ENCODE data around the gene PLK1.

DNA sequence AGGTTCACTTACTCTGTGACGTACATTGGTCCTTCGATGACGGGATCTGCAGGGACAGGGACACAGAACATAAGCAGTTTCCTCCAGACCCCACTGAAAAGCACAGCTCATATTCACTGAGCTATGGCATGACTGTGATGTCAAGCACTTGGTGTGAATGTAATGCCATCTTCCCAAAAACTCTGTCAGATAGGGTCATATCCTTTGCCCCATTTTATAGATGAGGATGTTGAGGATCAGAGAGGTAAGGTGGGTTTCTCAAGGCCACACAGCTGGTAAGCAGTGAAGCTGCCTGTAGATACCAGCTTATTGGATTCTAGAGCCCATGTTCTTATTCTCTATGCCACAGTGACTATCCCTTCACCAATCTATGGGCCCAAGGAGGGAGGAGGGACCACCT is 31.8 kb downstream of the PLK1 start:
- TF ChIP-seq EZH2phosphoT487 (IDR thresholded peaks at IDR 0.05; ENCODE audit: low read length) (no peak), CTCF (IDR thresholded peaks at IDR 0.05; ENCODE audit: low read length) (no peak)
